Activated CD8-positive, alpha-beta memory T cell treated with anti-CD3 and anti-CD28 coated beads, Interleukin-2, amount 50 U/mL, for 1 hour (primary cell): Measurements from ENCODE around the gene GTSE1.
A peak's percentile ranks its signal among the peaks of the same experiment; 100 is the strongest.
"Not testable (repeated sequence)": the region's sequence is repeated elsewhere in the genome, so short reads cannot be mapped to it uniquely, and the experiment has no call there.

Experiments used
- DNase-seq: peaks from one replicate; pipeline ENCODE4 v3.0.0-alpha.2; 2020; ENCODE audit errors: extremely low read depth

GTSE1 gene, protein sequence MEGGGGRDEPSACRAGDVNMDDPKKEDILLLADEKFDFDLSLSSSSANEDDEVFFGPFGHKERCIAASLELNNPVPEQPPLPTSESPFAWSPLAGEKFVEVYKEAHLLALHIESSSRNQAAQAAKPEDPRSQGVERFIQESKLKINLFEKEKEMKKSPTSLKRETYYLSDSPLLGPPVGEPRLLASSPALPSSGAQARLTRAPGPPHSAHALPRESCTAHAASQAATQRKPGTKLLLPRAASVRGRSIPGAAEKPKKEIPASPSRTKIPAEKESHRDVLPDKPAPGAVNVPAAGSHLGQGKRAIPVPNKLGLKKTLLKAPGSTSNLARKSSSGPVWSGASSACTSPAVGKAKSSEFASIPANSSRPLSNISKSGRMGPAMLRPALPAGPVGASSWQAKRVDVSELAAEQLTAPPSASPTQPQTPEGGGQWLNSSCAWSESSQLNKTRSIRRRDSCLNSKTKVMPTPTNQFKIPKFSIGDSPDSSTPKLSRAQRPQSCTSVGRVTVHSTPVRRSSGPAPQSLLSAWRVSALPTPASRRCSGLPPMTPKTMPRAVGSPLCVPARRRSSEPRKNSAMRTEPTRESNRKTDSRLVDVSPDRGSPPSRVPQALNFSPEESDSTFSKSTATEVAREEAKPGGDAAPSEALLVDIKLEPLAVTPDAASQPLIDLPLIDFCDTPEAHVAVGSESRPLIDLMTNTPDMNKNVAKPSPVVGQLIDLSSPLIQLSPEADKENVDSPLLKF

DNA sequence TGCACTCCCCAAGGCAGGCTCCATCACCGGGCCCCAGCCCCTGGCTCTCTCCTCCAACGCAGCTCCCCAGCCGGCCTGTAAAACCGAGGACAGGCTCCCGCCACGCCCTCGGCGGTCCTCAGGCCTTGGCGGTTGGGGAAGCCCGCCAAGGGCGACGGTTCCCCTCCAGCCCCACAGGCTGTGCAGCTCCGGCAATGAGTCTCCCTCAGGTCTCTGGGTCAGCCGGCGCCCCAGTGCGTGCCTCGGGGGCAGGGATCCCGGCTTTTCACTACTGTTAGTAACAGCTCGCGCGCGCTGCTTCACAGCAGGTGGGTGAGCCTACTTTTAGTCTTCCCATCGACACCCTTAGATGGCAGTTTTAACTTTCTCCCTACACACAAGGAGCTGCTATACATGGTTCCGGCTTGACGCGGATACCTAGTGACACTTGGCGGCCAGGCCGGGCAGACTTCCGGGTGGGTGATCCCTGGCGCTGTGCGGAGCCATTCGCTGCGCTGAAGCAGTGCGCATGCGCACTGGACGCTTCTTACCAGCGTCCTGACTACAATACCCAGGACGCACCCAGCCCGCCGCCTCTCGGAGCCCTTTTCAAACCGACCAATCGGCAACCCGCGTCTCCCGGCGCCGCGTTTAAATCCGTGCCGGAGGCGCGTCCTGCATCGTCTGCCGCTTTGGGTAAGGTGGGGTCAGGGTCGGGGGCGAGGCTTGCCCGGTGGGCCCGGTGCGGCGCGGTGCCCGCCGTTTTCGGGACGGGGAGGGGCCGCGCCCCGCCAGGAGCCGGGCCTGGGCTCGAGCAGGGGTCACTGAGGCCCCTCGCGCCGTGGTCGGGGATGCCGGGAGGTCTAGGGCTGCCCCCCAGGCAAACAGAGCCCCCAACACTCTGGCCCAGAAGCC is at the start of gene GTSE1:
TSS of gene GTSE1 (plus strand) at position 614 of the 894 bp plus-strand sequence. CDS start 531 bp downstream, outside the sequence.
- DNase-seq = peak; percentile 93

DNA sequence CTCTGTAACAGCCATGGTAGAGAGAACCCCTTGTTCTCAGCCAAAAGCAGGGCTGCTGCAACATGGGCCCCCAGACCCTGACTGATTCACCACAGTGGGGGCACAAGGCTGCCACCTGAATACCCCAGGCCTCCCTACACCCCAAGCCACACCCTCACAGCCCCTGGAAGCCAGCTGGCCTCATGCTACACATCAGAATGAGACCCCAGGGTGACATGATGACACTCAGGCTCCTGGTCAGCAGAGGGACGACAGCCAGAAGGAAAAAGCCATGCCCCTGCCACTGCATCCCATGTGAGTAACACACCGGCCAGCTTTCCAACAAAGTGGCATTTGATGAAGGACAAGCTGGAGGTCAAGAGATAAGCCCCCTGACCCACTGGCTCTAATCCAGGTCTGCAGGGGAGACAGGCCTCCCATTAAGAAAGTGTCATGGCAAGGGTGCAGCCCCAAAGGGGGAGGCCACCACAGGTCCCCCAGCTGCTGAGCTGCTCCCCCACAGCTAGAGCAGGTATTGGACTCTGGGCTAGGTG is 49.2 kb upstream of the GTSE1 start:
- DNase-seq = no peak

- DNase-seq = peak; percentile 67
Observed at GRCh38 chr22:46250035-46250782, 46.5 kb upstream of the GTSE1 start, which contains the start of gene CDPF1. CDPF1 (minus strand) TSS chr22:46250293; CDS start chr22:46248284, 2,009 bp downstream.

DNA sequence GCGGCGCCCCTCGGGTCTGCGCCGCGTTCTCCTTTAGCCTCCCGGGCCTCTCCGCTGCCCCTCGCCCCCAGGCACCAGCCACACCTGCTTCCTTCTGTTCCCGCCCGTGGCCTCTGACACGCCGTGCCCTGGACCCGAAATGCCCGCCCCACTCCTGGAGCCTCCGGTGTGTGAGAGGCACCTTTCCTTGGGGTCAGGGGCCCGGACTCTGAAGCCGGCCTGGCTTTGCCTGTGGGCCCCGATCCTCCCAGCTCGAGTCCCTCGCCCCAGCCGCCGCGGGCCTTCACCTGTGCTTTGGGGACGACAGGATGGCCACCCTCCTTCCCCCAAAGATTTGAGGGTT is 45.9 kb upstream of the GTSE1 start:
- DNase-seq = no peak

- DNase-seq = no peak
Observed at GRCh38 chr22:46251266-46251665, 45.4 kb upstream of the GTSE1 start.

GRCh38 chr22:46251816-46252380 is 44.8 kb upstream of the GTSE1 start:
- DNase-seq = no peak

DNA sequence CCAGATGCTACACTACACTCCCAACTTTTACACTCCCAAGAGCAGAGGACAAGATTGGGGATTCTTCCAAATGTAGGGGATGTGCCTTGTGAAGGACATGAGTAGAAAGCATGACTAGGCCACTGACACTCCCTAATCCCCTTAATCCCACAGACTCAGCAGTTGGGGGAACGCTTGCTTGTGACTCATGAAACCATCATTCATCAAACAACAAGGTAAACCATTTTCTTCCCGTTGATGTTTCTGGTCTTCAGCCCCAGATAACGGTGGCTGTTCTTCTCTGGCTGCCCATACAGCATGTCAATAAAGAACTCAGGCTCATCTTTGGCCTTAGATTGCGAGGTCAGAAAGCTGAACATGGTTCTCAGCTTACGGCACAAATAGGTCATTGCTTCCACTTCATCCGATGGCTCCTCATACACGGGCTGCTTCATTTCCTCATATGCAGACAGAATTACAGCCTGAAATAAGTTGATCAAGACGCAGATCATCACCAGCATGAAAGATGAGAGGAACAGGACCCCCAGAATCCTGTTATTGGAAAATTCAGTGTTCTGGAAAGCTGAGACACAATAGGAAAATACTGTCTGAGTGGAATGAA is 40.2 kb upstream of the GTSE1 start:
- DNase-seq = no peak

DNA sequence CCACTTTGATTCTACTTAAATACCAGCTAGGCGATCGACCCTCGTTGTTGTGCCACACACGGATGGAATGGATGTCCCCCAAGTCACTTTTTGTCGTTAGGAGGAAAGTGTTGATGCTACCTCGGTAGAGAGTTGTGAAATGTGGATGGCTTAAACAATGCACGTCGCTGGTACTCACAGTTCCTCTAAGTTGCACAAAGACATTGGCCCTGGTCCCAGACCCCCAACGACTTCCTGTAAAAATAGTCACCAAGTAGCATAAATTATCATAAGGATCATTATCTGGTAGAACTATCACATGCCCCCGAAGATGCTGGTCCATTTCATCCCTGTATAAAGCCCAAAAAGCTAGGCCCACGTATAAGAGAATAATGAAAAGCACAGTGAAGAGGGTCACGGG is 37.3 kb upstream of the GTSE1 start:
- DNase-seq = no peak

DNA sequence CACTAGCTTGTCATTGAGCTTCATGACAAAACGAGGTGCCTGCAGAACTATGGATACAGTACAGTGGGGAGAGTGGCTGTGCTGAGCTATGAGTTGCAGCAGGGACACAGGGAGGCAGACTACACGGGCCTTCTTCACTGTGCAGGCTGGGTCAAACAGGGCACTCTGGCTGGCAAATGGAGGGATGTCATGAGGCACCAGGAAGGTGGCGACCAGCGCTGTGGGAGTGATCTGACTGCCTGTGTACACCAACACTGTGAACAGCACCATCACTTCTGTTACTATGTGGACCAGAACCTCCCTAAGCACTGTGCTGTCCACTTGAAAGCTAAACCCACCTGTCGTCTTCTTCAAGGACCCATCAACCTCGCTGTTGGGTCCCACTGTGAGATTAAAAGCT is 36.6 kb upstream of the GTSE1 start:
- DNase-seq = no peak

- DNase-seq = no peak
Observed at GRCh38 chr22:46262449-46263215, 34.0 kb upstream of the GTSE1 start.

DNA sequence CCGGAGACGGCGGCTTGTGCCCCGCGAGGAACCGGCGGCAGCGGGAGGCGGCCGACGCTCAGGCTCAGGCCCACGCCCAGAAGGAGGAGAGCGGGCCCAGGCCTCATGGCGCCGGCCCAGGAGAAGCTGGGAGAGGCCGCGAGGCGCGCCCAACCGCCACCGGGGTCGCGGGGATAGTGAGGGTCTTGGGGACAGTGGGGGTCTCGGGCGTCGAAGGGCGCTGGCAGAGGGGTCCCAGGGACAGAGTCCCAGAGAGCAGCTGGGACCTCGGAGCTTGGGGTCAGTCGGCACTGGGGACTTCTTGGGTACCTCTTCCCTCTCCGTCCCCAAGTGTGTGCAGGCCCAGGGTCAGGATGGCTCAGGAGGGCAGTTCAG is 33.5 kb upstream of the GTSE1 start, which contains the start of gene PKDREJ:
TSS of gene PKDREJ (minus strand) at position 128 of the 375 bp plus-strand sequence. CDS start at position 107, 21 bp downstream.
- DNase-seq = no peak

DNA sequence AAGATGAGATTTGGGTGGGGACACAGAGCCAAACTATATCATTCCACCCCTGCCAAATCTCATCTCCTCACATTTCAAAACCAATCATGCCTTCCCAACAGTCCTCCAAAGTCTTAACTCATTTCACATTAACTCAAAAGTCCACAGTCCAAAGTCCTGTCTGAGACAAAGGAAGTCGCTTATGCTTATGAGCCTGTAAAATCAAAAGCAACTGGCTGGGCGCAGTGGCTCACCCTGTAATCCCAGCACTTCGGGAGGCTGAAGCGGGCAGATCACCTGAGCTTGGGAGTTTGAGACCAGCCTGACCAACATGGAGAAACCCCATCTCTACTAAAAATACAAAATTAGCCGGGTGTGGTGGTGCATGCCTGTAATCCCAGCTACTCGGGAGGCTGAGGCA is 32.1 kb upstream of the GTSE1 start:
- DNase-seq = not testable (repeated sequence)

- not testable (repeated sequence) for DNase-seq
Observed at GRCh38 chr22:46265627-46266026, 31.0 kb upstream of the GTSE1 start.

DNA sequence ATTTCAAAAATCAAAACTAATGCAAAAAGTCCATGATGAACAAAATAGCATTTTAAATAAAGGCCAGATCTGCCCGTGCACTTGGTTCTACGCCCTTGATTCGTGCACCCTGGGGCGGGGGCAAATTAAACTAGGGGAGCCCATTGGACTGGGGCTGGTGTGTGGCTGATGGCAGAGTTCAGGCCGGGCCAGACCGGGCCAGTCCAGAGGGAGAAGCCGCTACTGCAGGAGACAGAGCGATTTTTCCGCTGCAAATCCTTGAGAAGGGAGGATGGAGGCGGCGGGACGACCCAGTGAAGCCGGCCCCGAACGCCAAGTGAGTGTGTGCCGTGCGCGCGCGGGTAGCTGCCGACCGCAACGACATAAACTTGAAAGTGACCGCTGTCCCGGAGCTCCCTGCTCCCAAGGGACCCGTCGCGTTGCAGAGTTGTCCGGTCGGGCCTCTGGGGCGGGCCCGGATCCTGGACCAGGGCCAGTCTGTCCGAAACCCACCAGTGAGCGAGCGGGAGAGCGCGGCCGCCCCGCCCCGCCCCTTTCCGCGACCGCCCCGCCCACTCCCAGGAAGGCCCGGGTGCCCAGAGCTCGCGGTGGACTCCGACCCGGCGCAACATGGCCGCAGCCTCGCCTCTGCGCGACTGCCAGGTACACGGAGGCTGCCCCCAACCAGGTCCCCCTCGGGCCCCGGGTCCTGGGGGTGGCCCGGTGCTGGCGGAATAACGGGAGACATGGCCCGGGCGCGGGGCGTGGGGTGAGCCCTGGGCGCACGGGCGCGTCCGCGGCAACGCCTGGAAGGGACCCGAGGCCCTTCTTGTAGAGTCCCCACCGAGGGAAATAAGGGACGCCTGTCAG is 29.0 kb upstream of the GTSE1 start, which contains the start of gene TTC38:
TSS of gene TTC38 (plus strand) at position 578 of the 849 bp plus-strand sequence. CDS start at position 610, 32 bp downstream.
- no peak for DNase-seq

GRCh38 chr22:46269564-46269963 is 27.1 kb upstream of the GTSE1 start:
- no peak for DNase-seq

- DNase-seq = no peak
Observed at GRCh38 chr22:46272196-46272595, 24.5 kb upstream of the GTSE1 start.

DNA sequence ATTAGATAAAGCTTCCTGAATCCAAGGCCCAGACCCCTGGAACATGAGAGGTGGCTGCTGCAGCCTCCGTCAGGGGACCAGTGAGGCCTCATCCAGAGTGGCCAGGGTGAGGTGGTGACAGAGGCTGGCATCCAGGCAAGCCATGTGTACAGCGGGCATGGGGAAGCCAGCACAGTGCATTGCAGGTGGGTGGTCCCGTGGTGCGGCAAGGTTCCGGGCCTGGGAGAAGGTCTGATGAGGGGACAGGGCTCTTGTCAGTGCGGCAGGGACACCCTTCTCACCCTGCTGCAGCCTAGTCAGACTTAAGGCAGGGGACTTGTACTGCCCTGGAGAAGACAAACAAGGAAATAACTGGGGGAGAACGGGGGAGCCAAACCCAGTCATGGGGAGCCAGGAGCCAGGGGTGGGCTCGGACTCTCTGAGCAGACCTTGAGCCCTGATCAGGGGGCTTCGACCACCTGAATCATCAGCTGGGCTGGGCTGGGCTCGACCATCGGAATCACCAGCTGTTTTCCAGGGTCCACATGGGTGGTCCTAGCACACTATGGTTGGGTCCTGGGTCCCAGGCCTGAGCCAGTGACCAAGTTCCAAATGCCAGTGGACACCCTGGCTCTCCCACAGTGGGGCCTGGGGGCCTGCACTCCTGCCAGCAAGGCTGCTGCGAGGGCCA is 23.8 kb upstream of the GTSE1 start:
- no peak for DNase-seq
